ENCODE measurements around the gene CTNNA1. TPM values are rescaled to one million over a fixed set of nuclear protein-coding genes. Genes with fewer than 3 reads are reported as not detected.

CTNNA1 gene
- polyA plus RNA-seq, 1 donor (not counting 4 experiments of a cell fraction or from before 2014, with no cell fraction given) = 119 TPM

DNA sequence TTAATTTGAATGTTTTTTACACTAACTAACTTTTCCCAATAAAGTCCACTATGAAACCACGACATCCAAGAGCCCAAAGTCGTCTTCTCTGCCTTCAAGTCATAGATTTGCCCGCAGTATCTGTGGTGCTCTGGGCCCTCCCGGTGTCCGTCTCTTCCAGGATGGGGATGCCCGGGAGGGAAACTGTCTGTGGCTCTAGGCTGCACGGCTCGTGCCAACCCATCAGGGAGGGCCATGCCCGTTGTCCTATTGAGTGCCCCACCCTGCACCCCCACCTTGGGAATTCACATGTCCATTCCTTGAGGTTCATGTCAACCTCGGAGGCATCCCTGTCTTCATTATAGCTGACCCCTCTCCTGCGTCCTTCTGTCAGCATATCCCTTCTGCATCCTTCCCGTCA lies 181.7 kb downstream of the CTNNA1 start:
- no peak for TF ChIP-seq EZH2 (IDR thresholded peaks at IDR 0.05; ENCODE audit: low read length)
- TF ChIP-seq, protein P1, sequence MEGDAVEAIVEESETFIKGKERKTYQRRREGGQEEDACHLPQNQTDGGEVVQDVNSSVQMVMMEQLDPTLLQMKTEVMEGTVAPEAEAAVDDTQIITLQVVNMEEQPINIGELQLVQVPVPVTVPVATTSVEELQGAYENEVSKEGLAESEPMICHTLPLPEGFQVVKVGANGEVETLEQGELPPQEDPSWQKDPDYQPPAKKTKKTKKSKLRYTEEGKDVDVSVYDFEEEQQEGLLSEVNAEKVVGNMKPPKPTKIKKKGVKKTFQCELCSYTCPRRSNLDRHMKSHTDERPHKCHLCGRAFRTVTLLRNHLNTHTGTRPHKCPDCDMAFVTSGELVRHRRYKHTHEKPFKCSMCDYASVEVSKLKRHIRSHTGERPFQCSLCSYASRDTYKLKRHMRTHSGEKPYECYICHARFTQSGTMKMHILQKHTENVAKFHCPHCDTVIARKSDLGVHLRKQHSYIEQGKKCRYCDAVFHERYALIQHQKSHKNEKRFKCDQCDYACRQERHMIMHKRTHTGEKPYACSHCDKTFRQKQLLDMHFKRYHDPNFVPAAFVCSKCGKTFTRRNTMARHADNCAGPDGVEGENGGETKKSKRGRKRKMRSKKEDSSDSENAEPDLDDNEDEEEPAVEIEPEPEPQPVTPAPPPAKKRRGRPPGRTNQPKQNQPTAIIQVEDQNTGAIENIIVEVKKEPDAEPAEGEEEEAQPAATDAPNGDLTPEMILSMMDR (optimal IDR thresholded peaks at IDR 0.05 in 1 of 3, IDR thresholded peaks at IDR 0.05 in 1 of 3, conservative IDR thresholded peaks at IDR 0.05 in 1 of 3; ENCODE audit: extremely low read depth in 1 of 3, insufficient read depth in 2 of 3, low read length in 3 of 3) = no peak
- dilution Hi-C loops (cut with MboI; ENCODE audit: extremely low pct_ligation_motif_present, low sequenced_read_pairs) = no loop called here

DNA sequence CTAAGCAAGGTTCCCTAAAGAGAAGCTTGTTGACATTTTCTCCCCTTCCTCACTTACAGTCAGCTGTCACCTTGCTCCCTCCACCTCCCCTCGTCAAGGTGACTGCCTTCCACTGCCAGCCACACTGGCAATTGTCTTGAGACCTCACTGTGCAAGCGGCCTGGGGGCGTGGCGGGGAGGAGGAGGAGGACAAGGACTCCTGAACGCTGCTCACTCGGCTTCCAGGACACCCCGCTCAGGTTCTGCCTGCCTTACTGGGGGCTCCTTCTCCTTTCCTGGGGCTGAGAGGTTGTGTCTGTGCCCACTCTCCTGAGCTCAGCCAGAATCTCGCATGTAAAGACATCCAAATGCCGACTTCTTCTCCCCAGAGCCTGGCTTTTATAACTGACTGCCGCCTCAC lies 182.2 kb downstream of the CTNNA1 start:
- FAIRE-seq (no peak), DNase-seq (ENCODE audit: low read depth, low spot score) (no peak)
- no peaks in the 10 kb centered on the region for H3K4me1 ChIP-seq (ENCODE audit: control insufficient read depth, extremely low read depth, insufficient read depth, low read length)
- H3K9me1 ChIP-seq (ENCODE audit: control insufficient read depth, extremely low read depth, insufficient read depth, low read length) = no peaks in the 10 kb centered on the region
- peaks cover 26 to 33% of the 10 kb centered on the region in 2 experiments for H3K36me3 ChIP-seq (ENCODE audit: control insufficient read depth in 2 of 2, extremely low read depth in 1 of 2, insufficient read depth in 2 of 2, low read length in 2 of 2)
- no peak overlapping the region for H2AFZ ChIP-seq (ENCODE audit: control insufficient read depth, low read length)
- H3K9me3 ChIP-seq (ENCODE audit: control insufficient read depth, low read depth, low read length) = no peaks in the 10 kb centered on the region
- TF ChIP-seq, protein P1 (optimal IDR thresholded peaks at IDR 0.05 in 1 of 3, IDR thresholded peaks at IDR 0.05 in 1 of 3, conservative IDR thresholded peaks at IDR 0.05 in 1 of 3; ENCODE audit: extremely low read depth in 1 of 3, insufficient read depth in 2 of 3, low read length in 3 of 3) = no peak
- TF ChIP-seq EZH2 (IDR thresholded peaks at IDR 0.05; ENCODE audit: low read length) = no peak
- H3K4me3 ChIP-seq (ENCODE audit: control insufficient read depth in 2 of 3, extremely low read depth in 1 of 3, insufficient read depth in 2 of 3, low read depth in 1 of 3, low read length in 3 of 3) = no peak overlapping the region
- no peaks in the 10 kb centered on the region for H4K20me1 ChIP-seq (ENCODE audit: control insufficient read depth, extremely low read depth, insufficient read depth, low read length)
- no peak overlapping the region for H3K4me2 ChIP-seq (ENCODE audit: control insufficient read depth, extremely low read depth, insufficient read depth, low read depth, low read length)
- H3K79me2 ChIP-seq (ENCODE audit: control insufficient read depth, insufficient read depth, low read length) = no peaks in the 10 kb centered on the region
- no peaks in the 10 kb centered on the region for H3K27me3 ChIP-seq (ENCODE audit: control insufficient read depth, extremely low read depth, insufficient read depth, low read length)
- H3K9ac ChIP-seq (ENCODE audit: control insufficient read depth, extremely low read depth, insufficient read depth, low read length) = no peak overlapping the region
- dilution Hi-C loops (cut with MboI; ENCODE audit: extremely low pct_ligation_motif_present, low sequenced_read_pairs) = no loop called here
- H3K27ac ChIP-seq (ENCODE audit: control insufficient read depth, insufficient read depth, low read length) = no peak overlapping the region

More for the DNA sequence above, 181.7 kb downstream of the CTNNA1 start:
- no peak overlapping the region for H3K4me3 ChIP-seq (ENCODE audit: control insufficient read depth in 2 of 3, extremely low read depth in 1 of 3, insufficient read depth in 2 of 3, low read depth in 1 of 3, low read length in 3 of 3)
- no peaks in the 10 kb centered on the region for H3K9me3 ChIP-seq (ENCODE audit: control insufficient read depth, low read depth, low read length)
- DNase-seq (ENCODE audit: low read depth, low spot score) (no peak), FAIRE-seq (no peak)
- no peaks in the 10 kb centered on the region for H3K27me3 ChIP-seq (ENCODE audit: control insufficient read depth, extremely low read depth, insufficient read depth, low read length)
- no peak overlapping the region for H2AFZ ChIP-seq (ENCODE audit: control insufficient read depth, low read length)
- no peak overlapping the region for H3K4me2 ChIP-seq (ENCODE audit: control insufficient read depth, extremely low read depth, insufficient read depth, low read depth, low read length)
- H4K20me1 ChIP-seq (ENCODE audit: control insufficient read depth, extremely low read depth, insufficient read depth, low read length) = no peaks in the 10 kb centered on the region
- H3K9me1 ChIP-seq (ENCODE audit: control insufficient read depth, extremely low read depth, insufficient read depth, low read length) = no peaks in the 10 kb centered on the region
- H3K27ac ChIP-seq (ENCODE audit: control insufficient read depth, insufficient read depth, low read length) = no peak overlapping the region
- H3K4me1 ChIP-seq (ENCODE audit: control insufficient read depth, extremely low read depth, insufficient read depth, low read length) = no peaks in the 10 kb centered on the region
- no peak overlapping the region for H3K9ac ChIP-seq (ENCODE audit: control insufficient read depth, extremely low read depth, insufficient read depth, low read length)
- H3K79me2 ChIP-seq (ENCODE audit: control insufficient read depth, insufficient read depth, low read length) = no peaks in the 10 kb centered on the region
- H3K36me3 ChIP-seq (ENCODE audit: control insufficient read depth in 2 of 2, extremely low read depth in 1 of 2, insufficient read depth in 2 of 2, low read length in 2 of 2) = peaks cover 31 to 38% of the 10 kb centered on the region in 2 experiments

All from keratinocyte (primary cell).